NCI-H510A treated with DMSO at 0.1 percent for 48 hours (cell line): ENCODE data around the gene SNX3.

Experiments used
- DNase-seq: peaks from one replicate; lab custom pipeline; 2025; lab: John Stamatoyannopoulos, UW

Gene SNX3

GRCh38 chr6:108203189-108204112, 57.4 kb downstream of the SNX3 start:
- DNase-seq = no peak

- no peak for DNase-seq
These were observed 60.2 kb downstream of the SNX3 start for GRCh38 chr6:108200631-108201030.

GRCh38 chr6:108200186-108200585, 60.7 kb downstream of the SNX3 start:
- DNase-seq = no peak

GRCh38 chr6:108198761-108199498, 61.9 kb downstream of the SNX3 start:
- DNase-seq = no peak

- DNase-seq = no peak
These were observed 65.6 kb downstream of the SNX3 start for GRCh38 chr6:108195209-108195608.

GRCh38 chr6:108194503-108194902, 66.3 kb downstream of the SNX3 start:
- no peak for DNase-seq

GRCh38 chr6:108193835-108194234, 67.0 kb downstream of the SNX3 start:
- DNase-seq = no peak

GRCh38 chr6:108193131-108193530, 67.7 kb downstream of the SNX3 start:
- DNase-seq = no peak

- no peak for DNase-seq
These were observed 73.3 kb downstream of the SNX3 start for GRCh38 chr6:108187519-108187918.

- no peak for DNase-seq
These were observed 74.6 kb downstream of the SNX3 start for GRCh38 chr6:108186226-108186625.

GRCh38 chr6:108180776-108181175, 80.1 kb downstream of the SNX3 start:
- DNase-seq = no peak

GRCh38 chr6:108180266-108180665, 80.6 kb downstream of the SNX3 start:
- no peak for DNase-seq

- no peak for DNase-seq
These were observed 81.1 kb downstream of the SNX3 start for GRCh38 chr6:108179741-108180140.

- DNase-seq = no peak
These were observed 84.4 kb downstream of the SNX3 start for GRCh38 chr6:108176281-108177089.

GRCh38 chr6:108175592-108176279, 85.1 kb downstream of the SNX3 start:
- DNase-seq = no peak

- DNase-seq = no peak
These were observed 85.7 kb downstream of the SNX3 start for GRCh38 chr6:108175176-108175591.

GRCh38 chr6:108174371-108175175, 86.3 kb downstream of the SNX3 start:
- DNase-seq = no peak

GRCh38 chr6:108171918-108172516, 88.8 kb downstream of the SNX3 start:
- DNase-seq = no peak

GRCh38 chr6:108171291-108171917, 89.4 kb downstream of the SNX3 start:
- no peak for DNase-seq
